Measurements from ENCODE around the gene LY6G5B.

Gene LY6G5B

GRCh38 chr6:31641370-31641769 is 28.4 kb upstream of the LY6G5B start:
- DNase-seq (ENCODE audit: low spot score) = no peak
- Histone ChIP-seq H3K4me3 (no peak overlapping the region), H3K27ac (no peak overlapping the region)
- TF ChIP-seq, protein P1, sequence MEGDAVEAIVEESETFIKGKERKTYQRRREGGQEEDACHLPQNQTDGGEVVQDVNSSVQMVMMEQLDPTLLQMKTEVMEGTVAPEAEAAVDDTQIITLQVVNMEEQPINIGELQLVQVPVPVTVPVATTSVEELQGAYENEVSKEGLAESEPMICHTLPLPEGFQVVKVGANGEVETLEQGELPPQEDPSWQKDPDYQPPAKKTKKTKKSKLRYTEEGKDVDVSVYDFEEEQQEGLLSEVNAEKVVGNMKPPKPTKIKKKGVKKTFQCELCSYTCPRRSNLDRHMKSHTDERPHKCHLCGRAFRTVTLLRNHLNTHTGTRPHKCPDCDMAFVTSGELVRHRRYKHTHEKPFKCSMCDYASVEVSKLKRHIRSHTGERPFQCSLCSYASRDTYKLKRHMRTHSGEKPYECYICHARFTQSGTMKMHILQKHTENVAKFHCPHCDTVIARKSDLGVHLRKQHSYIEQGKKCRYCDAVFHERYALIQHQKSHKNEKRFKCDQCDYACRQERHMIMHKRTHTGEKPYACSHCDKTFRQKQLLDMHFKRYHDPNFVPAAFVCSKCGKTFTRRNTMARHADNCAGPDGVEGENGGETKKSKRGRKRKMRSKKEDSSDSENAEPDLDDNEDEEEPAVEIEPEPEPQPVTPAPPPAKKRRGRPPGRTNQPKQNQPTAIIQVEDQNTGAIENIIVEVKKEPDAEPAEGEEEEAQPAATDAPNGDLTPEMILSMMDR (IDR thresholded peaks at IDR 0.05) = no peak

DNA sequence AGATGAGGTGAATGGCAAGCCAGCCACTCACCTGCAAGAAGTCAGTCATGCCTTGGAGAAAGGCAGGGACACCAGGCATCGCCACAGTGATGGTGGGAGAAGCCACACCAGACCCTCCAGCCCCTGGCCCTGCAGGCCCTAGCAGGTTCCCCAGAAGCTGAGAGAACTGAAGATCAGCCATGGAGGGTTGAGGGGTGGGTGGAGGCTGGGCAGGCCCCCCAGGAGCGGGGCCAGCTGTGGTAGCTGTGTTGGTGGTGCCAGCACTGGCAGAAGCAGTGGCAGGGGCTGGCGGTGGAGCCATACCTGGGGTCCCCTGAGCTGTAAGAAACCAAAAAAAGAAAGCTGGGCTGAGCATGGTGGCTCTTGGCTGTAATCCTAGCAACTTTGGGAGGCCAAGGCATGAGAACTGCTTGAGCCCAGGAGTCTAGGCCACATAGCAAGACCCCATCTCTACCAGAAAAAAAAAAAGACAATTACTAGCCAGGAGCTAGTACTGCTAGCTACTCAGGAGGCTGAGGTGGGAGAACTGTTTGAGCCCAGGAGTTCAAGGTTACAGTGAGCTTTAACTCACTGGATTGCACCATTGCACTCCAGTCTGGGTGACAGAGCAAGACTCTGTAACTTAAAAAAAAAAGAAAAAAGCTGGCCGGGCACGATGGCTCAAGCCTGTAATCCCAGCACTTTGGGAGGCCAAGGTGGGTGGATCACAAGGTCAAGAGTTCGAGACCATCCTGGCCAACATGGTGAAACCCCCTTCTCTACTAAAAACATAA is 26.8 kb upstream of the LY6G5B start:
- no peak overlapping the region for H3K27ac ChIP-seq
- DNase-seq (ENCODE audit: low spot score) = no peak
- no peak overlapping the region for H3K4me3 ChIP-seq
- TF ChIP-seq, protein P1 (IDR thresholded peaks at IDR 0.05) = no peak

DNA sequence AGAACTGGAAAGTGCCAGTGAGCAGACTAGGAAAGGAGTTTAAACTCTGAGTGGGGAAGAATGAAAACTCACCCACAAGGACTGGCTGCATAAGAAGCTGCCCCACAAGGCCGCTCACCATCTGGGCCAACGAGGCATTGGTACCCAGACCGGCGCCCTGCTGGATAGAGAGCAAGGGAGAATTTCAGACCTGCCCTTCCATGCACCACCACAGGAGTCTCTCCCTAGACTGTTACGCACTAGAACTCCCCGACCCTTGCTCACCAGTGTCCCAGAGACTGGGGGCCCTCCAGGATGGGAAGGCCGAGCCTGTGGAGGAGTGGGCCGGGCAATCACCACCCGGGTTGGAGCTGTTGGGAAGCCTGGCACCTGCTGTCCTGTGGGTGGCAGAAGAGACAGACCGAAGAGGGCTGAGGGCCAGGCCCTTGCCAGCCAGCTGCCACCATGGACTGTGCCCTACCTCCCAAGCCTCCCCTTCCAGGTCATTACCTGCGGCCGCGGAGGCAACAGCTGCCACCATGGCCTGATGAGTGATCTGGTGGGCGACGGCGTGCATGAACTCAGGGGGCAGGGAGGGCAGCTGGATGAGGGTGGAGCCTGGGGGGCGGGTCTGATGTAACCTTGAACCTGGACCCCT is 25.8 kb upstream of the LY6G5B start:
- Histone ChIP-seq H3K4me3 (no peak overlapping the region), H3K27ac (no peak overlapping the region)
- DNase-seq (ENCODE audit: low spot score) = no peak
- TF ChIP-seq, protein P1 (IDR thresholded peaks at IDR 0.05) = no peak

DNA sequence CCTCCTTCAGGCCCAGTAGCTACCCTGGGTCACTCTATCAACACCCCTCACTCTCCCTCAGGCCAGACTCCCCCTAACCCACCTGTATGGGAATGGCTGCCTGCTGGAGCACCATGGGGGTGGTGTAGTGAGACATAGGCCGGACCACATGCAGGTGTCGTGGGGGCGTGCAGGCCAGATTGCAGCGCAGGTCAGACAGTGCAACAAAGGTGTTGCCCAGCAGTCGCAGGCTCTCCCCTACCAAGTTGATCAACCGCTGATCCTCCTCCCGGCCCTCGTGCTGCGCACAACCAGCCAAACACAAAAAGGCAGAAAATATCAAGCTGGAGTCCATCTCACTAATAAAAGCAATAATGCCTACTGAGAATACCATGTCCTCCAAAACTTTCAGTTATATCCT is 24.5 kb upstream of the LY6G5B start:
- H3K27ac ChIP-seq = no peak overlapping the region
- no peak for DNase-seq (ENCODE audit: low spot score)
- no peak overlapping the region for H3K4me3 ChIP-seq
- TF ChIP-seq, protein P1 (IDR thresholded peaks at IDR 0.05) = no peak

DNA sequence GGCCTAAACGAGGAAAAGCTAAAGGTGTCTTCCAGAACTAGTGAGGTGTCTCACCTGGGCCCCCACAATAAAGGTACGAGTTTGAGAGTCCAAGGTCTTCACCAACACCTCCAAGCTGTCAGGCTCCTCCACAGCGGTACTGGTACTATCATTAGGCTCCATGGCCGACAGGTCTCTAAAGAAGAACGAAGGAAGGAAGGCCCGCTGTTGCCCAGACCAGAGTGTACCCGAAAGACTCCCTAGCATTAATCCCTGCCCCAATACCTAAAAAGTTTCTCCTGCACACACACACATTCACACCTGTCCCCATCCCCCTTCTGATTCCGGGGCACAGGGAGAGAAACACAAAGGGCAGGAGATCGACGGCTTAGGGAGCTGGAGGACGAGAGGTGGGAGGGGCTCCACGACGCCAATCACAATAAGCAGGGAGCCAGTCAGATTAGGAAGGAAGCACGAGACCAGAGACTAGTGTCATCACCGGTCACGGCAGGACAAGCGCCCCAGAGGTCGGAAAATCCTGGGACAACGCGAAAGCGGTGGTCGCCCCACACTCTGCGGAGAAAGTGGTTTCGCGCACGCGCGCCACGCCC is 18.1 kb upstream of the LY6G5B start:
- TF ChIP-seq, protein P1 (IDR thresholded peaks at IDR 0.05) = no peak
- DNase-seq (ENCODE audit: low spot score) = peak; percentile 92
- peak overlapping the region; percentile 99 for H3K27ac ChIP-seq
- peak overlapping the region; percentile 78 for H3K4me3 ChIP-seq

DNA sequence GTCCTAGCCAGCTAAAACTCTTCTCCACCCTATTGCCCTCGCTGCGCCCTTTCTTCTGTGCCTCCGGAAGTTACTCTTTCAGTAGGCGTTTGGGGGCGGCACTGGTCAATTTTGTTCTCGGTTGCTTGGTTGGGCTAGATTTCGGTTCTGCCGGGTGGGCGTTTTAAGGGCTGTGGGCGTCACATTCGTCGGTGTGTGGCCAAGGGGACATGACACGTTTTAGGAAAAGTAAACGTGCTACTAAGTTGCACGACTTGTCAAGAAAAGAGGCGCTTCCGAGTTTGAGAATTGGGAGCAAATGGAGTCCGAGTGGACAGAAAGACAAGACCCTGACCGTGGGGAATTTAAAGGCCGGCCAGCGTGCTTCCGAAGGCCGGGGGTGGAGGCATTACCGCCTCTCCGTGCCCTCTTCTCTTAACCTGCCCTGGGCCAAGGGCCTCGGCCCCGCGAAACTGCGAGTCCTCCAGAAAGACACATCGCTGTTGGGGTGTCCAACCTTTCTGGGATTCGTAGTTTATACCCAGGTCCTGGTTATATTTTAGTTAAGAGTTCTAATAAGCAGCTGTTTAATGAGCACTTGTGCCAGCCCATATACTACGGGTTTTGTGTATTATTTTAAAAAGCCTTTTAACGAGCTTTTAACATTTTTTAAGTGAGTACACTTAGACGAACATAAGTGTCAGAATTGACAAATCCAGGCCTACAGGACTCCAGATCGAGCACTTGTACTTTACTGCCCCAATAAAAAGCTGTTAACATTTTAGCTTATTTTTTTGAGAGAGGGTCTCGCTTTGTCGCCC is 16.7 kb upstream of the LY6G5B start:
- Histone ChIP-seq H3K4me3 (peak overlapping the region; percentile 78), H3K27ac (peak overlapping the region; percentile 99)
- peak; percentile 95 for DNase-seq (ENCODE audit: low spot score)
- TF ChIP-seq, protein P1 (IDR thresholded peaks at IDR 0.05) = no peak

All from coronary artery (tissue), 2 donors.